Measurements from ENCODE around the gene MKLN1. TPM values are rescaled to one million over a fixed set of nuclear protein-coding genes. Genes with fewer than 3 reads are reported as not detected.
"Not testable (repeated sequence)": the region's sequence is repeated elsewhere in the genome, so short reads cannot be mapped to it uniquely, and the experiment has no call there.

Gene MKLN1
- total RNA-seq, 1 experiment from 2014 or later, result 61.1 TPM

GRCh38 chr7:131330299-131330698 is 2.6 kb downstream of the MKLN1 start:
- Histone ChIP-seq H2AFZ (no peak overlapping the region), H3K27me3 (ENCODE audit: insufficient read depth, low read depth) (no peaks in the 10 kb centered on the region), H3K4me3 (peak overlapping the region; percentile 91; the same call in 1 of the 2 replicates), H3K4me2 (peak overlapping the region; percentile 95), H3K9me2 (ENCODE audit: insufficient read depth) (no peaks in the 10 kb centered on the region), H3K4me1 (replicated peaks; ENCODE audit: insufficient read depth) (peaks cover 46% of the 10 kb centered on the region), H3K27ac (peak overlapping the region; percentile 17; the same call in 1 of the 2 replicates), H3K79me2 (ENCODE audit: low read depth) (peaks cover 91% of the 10 kb centered on the region), H4K20me1 (ENCODE audit: insufficient read depth) (no peaks in the 10 kb centered on the region), H3K36me3 (ENCODE audit: low read depth) (peaks cover 22% of the 10 kb centered on the region), H3F3A (ENCODE audit: insufficient read depth, low read depth) (no peaks in the 10 kb centered on the region; the same call in none of the 2 replicates), H3K9me3 (ENCODE audit: insufficient read depth, low read depth) (peaks cover 13% of the 10 kb centered on the region)
- intact Hi-C loops (cut with micrococcal nuclease; ENCODE audit: unreplicated experiment), result no loop called here
- no peak for DNase-seq
- ChIA-PET CTCF (no interaction called here), POLR2A (ENCODE audit: unreplicated experiment) (no interaction called here)
- BruUV-seq (replicated peaks), result no TSS peak
- TF ChIP-seq EZH2 (IDR thresholded peaks at IDR 0.05; ENCODE audit: low read depth), result no peak
- TF ChIP-seq, protein P1, sequence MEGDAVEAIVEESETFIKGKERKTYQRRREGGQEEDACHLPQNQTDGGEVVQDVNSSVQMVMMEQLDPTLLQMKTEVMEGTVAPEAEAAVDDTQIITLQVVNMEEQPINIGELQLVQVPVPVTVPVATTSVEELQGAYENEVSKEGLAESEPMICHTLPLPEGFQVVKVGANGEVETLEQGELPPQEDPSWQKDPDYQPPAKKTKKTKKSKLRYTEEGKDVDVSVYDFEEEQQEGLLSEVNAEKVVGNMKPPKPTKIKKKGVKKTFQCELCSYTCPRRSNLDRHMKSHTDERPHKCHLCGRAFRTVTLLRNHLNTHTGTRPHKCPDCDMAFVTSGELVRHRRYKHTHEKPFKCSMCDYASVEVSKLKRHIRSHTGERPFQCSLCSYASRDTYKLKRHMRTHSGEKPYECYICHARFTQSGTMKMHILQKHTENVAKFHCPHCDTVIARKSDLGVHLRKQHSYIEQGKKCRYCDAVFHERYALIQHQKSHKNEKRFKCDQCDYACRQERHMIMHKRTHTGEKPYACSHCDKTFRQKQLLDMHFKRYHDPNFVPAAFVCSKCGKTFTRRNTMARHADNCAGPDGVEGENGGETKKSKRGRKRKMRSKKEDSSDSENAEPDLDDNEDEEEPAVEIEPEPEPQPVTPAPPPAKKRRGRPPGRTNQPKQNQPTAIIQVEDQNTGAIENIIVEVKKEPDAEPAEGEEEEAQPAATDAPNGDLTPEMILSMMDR (conservative IDR thresholded peaks at IDR 0.05), result no peak

DNA sequence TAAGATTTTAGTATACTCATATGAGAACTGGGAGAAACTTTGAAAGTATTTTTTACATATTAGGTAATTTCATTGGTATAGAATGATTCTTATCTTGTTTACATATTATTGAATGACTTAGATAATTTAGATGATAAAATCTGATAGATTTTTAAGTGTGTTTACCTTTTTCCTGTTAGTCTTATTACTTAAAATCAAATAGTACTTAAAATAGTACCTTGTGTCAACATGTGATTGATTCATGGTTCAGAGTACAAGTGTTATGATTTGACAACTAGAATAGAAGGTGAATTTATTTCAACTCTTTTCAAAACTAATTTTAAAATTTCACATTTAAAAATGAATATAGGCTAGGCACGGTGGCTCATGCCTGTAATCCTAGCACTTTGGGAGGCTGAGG is 4.1 kb downstream of the MKLN1 start:
- peaks cover 97% of the 10 kb centered on the region for H3K79me2 ChIP-seq (ENCODE audit: low read depth)
- H4K20me1 ChIP-seq (ENCODE audit: insufficient read depth), result no peaks in the 10 kb centered on the region; the same call in 1 of the 2 replicates
- POLR2A ChIA-PET (ENCODE audit: unreplicated experiment), result interaction anchor here (0.6 kb wide), 1 partner anchor 1552 kb away, joined by 3 read pairs; no protein-coding TSS in a partner anchor
- H3K27me3 ChIP-seq (ENCODE audit: insufficient read depth, low read depth), result no peaks in the 10 kb centered on the region
- no peak for DNase-seq
- TF ChIP-seq, protein P1 (conservative IDR thresholded peaks at IDR 0.05), result no peak
- no peak for TF ChIP-seq EZH2 (IDR thresholded peaks at IDR 0.05; ENCODE audit: low read depth)
- intact Hi-C loops (cut with micrococcal nuclease; ENCODE audit: unreplicated experiment), result no loop called here
- no peaks in the 10 kb centered on the region for H3K9me2 ChIP-seq (ENCODE audit: insufficient read depth)
- CTCF ChIA-PET, result no interaction called here
- peaks cover 5% of the 10 kb centered on the region for H3F3A ChIP-seq (ENCODE audit: insufficient read depth, low read depth)
- BruUV-seq (replicated peaks), result no TSS peak
- H3K4me1 ChIP-seq (replicated peaks; ENCODE audit: insufficient read depth), result peaks cover 31% of the 10 kb centered on the region
- no peak overlapping the region for H3K4me3 ChIP-seq
- no peak overlapping the region for H3K4me2 ChIP-seq
- H2AFZ ChIP-seq, result no peak overlapping the region
- H3K9me3 ChIP-seq (ENCODE audit: insufficient read depth, low read depth), result peaks cover 28% of the 10 kb centered on the region
- no peak overlapping the region for H3K27ac ChIP-seq
- H3K36me3 ChIP-seq (ENCODE audit: low read depth), result peaks cover 37% of the 10 kb centered on the region

GRCh38 chr7:131332729-131333128 is 5.1 kb downstream of the MKLN1 start:
- peaks cover 35% of the 10 kb centered on the region for H3K9me3 ChIP-seq (ENCODE audit: insufficient read depth, low read depth)
- peaks cover 28% of the 10 kb centered on the region for H3K4me1 ChIP-seq (replicated peaks; ENCODE audit: insufficient read depth)
- H3K27ac ChIP-seq; POLR2A ChIA-PET (ENCODE audit: unreplicated experiment); H3K4me3 ChIP-seq; H3K27me3 ChIP-seq (ENCODE audit: insufficient read depth, low read depth); H3K9me2 ChIP-seq (ENCODE audit: insufficient read depth); H3K4me2 ChIP-seq; H2AFZ ChIP-seq; H3F3A ChIP-seq (ENCODE audit: insufficient read depth, low read depth); BruUV-seq (replicated peaks); intact Hi-C loops (cut with micrococcal nuclease; ENCODE audit: unreplicated experiment); H4K20me1 ChIP-seq (ENCODE audit: insufficient read depth); DNase-seq: not testable (repeated sequence)
- CTCF ChIA-PET, result interaction anchor here (0.7 kb wide), 1 partner anchor 33 kb away, joined by 6 read pairs; no protein-coding TSS in a partner anchor
- H3K36me3 ChIP-seq (ENCODE audit: low read depth), result peaks cover 42% of the 10 kb centered on the region
- peaks cover 96% of the 10 kb centered on the region for H3K79me2 ChIP-seq (ENCODE audit: low read depth)
